ENCODE results near the gene INSC. TPM values are rescaled to one million over a fixed set of nuclear protein-coding genes. Genes with fewer than 3 reads are reported as not detected.

The INSC gene
- total RNA-seq, 2 experiments from 2014 or later = not detected

DNA sequence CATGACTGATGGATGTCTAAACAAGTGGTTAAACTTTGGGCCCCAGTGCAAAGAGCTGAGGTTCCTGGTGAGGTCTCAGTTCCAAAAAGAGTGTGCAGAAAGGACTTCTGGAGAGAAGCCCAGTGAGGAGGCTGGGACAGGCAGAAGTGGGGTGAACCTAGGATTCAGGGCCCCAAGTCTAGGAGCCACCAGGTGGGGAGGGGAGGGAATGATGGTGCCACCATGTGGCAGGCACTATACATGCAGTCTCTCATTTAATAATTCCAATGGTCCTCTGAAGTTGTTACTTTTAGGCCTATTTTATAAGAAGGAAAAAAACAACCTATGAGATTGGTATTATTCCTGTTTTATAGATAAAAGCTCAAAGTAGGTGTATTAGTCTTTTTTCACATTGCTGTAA lies 102.0 kb downstream of the INSC start:
- Mint-ChIP-seq H3K36me3 (ENCODE audit: low read depth) (no peaks in the 10 kb centered on the region), H3K4me1 (ENCODE audit: low read depth) (no peaks in the 10 kb centered on the region), H3K9me3 (no peaks in the 10 kb centered on the region), H3K27ac (no peak overlapping the region), H3K4me3 (no peak overlapping the region), H3K27me3 (no peaks in the 10 kb centered on the region)
- POLR2A ChIA-PET = no interaction called here
- ATAC-seq (ENCODE audit: poor library complexity) (no peak), DNase-seq (no peak)
- Histone ChIP-seq H3K36me3 (ENCODE audit: insufficient read depth, low read length) (no peaks in the 10 kb centered on the region), H3K27ac (ENCODE audit: low read depth in 1 of 2, low read length in 2 of 2) (no peak overlapping the region), H3K4me1 (ENCODE audit: insufficient read depth, low read length) (no peaks in the 10 kb centered on the region), H3K4me3 (ENCODE audit: low read length) (no peak overlapping the region), H3K9me3 (ENCODE audit: control insufficient read depth in 1 of 2, insufficient read depth in 1 of 2, low read length in 2 of 2) (no peaks in the 10 kb centered on the region), H3K27me3 (ENCODE audit: control insufficient read depth in 1 of 2, insufficient read depth in 2 of 2, low read length in 2 of 2) (no peaks in the 10 kb centered on the region)
- CTCF ChIA-PET = no interaction called here
- TF ChIP-seq, protein P1, sequence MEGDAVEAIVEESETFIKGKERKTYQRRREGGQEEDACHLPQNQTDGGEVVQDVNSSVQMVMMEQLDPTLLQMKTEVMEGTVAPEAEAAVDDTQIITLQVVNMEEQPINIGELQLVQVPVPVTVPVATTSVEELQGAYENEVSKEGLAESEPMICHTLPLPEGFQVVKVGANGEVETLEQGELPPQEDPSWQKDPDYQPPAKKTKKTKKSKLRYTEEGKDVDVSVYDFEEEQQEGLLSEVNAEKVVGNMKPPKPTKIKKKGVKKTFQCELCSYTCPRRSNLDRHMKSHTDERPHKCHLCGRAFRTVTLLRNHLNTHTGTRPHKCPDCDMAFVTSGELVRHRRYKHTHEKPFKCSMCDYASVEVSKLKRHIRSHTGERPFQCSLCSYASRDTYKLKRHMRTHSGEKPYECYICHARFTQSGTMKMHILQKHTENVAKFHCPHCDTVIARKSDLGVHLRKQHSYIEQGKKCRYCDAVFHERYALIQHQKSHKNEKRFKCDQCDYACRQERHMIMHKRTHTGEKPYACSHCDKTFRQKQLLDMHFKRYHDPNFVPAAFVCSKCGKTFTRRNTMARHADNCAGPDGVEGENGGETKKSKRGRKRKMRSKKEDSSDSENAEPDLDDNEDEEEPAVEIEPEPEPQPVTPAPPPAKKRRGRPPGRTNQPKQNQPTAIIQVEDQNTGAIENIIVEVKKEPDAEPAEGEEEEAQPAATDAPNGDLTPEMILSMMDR (IDR thresholded peaks at IDR 0.05) = peak; percentile 23
- intact Hi-C loops (cut with DNase I, micrococcal nuclease) = no loop called here

DNA sequence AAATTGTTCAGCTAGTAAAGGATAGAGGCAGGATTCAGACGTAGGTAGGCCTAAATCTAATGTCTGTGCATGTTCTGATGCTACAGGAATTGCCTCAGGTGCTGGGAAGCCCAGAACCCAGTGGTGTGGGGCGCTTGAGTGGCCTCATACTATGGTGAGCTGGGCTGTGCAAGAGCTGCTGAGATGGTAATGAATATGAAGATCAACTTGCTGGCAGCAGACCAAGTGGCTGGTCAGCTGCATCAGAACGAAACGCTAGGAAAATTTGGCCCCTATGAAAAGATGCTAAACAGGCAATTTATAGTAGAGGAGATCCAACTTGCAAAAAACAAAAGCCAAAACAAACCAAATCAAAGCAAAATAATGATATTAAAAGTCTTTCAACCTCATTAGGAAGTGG lies 102.7 kb downstream of the INSC start:
- no peaks in the 10 kb centered on the region for H3K36me3 Mint-ChIP-seq (ENCODE audit: low read depth)
- H3K9me3 Mint-ChIP-seq = no peaks in the 10 kb centered on the region
- Histone ChIP-seq H3K27ac (ENCODE audit: low read depth in 1 of 2, low read length in 2 of 2) (no peak overlapping the region), H3K4me3 (ENCODE audit: low read length) (no peak overlapping the region), H3K27me3 (ENCODE audit: control insufficient read depth in 1 of 2, insufficient read depth in 2 of 2, low read length in 2 of 2) (no peaks in the 10 kb centered on the region), H3K4me1 (ENCODE audit: insufficient read depth, low read length) (no peaks in the 10 kb centered on the region), H3K36me3 (ENCODE audit: insufficient read depth, low read length) (no peaks in the 10 kb centered on the region), H3K9me3 (ENCODE audit: control insufficient read depth in 1 of 2, insufficient read depth in 1 of 2, low read length in 2 of 2) (no peaks in the 10 kb centered on the region)
- H3K27ac Mint-ChIP-seq = no peak overlapping the region
- DNase-seq = no peak
- ChIA-PET CTCF (no interaction called here), POLR2A (no interaction called here)
- TF ChIP-seq, protein P1 (IDR thresholded peaks at IDR 0.05) = no peak
- H3K27me3 Mint-ChIP-seq = no peaks in the 10 kb centered on the region
- H3K4me1 Mint-ChIP-seq (ENCODE audit: low read depth) = no peaks in the 10 kb centered on the region
- ATAC-seq (ENCODE audit: poor library complexity) = no peak
- H3K4me3 Mint-ChIP-seq = no peak overlapping the region
- intact Hi-C loops (cut with DNase I, micrococcal nuclease) = no loop called here

DNA sequence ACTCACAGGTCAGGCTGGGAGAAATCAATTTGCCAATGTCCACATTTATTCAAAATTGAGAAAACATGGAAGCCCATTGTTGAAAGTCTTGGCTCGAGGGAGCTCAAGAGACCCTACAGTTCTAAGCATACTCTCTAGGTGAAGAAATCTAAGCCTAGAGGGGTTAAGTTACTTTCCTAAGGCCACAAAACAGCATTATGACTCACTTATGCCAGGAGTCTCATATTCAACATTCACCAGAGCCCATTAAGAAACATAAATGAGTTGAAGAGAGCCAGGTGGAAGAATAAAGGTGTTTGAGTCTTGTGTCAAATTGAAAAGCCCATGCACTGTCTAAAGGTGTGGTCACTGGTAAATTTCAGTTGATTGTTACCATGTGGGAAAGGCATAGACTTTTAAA lies 108.1 kb downstream of the INSC start:
- ChIA-PET POLR2A (no interaction called here), CTCF (no interaction called here)
- ATAC-seq (ENCODE audit: poor library complexity) = no peak
- H3K4me3 ChIP-seq (ENCODE audit: low read length) = no peak overlapping the region
- H3K9me3 Mint-ChIP-seq = no peaks in the 10 kb centered on the region
- no peak for DNase-seq
- H3K27ac Mint-ChIP-seq = no peak overlapping the region
- no peaks in the 10 kb centered on the region for H3K9me3 ChIP-seq (ENCODE audit: control insufficient read depth in 1 of 2, insufficient read depth in 1 of 2, low read length in 2 of 2)
- no peaks in the 10 kb centered on the region for H3K36me3 Mint-ChIP-seq (ENCODE audit: low read depth)
- TF ChIP-seq, protein P1 (IDR thresholded peaks at IDR 0.05) = no peak
- H3K27me3 Mint-ChIP-seq = no peaks in the 10 kb centered on the region
- no peaks in the 10 kb centered on the region for H3K4me1 Mint-ChIP-seq (ENCODE audit: low read depth)
- no peaks in the 10 kb centered on the region for H3K36me3 ChIP-seq (ENCODE audit: insufficient read depth, low read length)
- no peak overlapping the region for H3K27ac ChIP-seq (ENCODE audit: low read depth in 1 of 2, low read length in 2 of 2)
- H3K4me3 Mint-ChIP-seq = no peak overlapping the region
- H3K4me1 ChIP-seq (ENCODE audit: insufficient read depth, low read length) = no peaks in the 10 kb centered on the region
- intact Hi-C loops (cut with DNase I, micrococcal nuclease) = no loop called here
- no peaks in the 10 kb centered on the region for H3K27me3 ChIP-seq (ENCODE audit: control insufficient read depth in 1 of 2, insufficient read depth in 2 of 2, low read length in 2 of 2)
